Measurements from ENCODE around the gene AKAP10.
"Not testable (repeated sequence)": the region's sequence is repeated elsewhere in the genome, so short reads cannot be mapped to it uniquely, and the experiment has no call there.

The AKAP10 gene

GRCh38 chr17:19979917-19980770 lies 2.5 kb upstream of the AKAP10 start:
- H3K36me3 ChIP-seq = peaks cover 8% of the 10 kb centered on the region
- H3K4me3 ChIP-seq (ENCODE audit: low read depth, low read length) = peak overlapping the region; percentile 14
- peaks cover 9% of the 10 kb centered on the region for H3K9me3 ChIP-seq (ENCODE audit: severe bottlenecking)
- peak overlapping the region; percentile 23; the same call in 1 of the 2 replicates for H3K27ac ChIP-seq
- H3K27me3 ChIP-seq (ENCODE audit: insufficient read depth, low read depth, severe bottlenecking) = no peaks in the 10 kb centered on the region
- TF ChIP-seq CTCF (IDR thresholded peaks at IDR 0.05; ENCODE audit: low read depth, low read length) = no peak
- DNase-seq = peak; percentile 78

GRCh38 chr17:19978805-19979211 lies 1.2 kb upstream of the AKAP10 start:
- Histone ChIP-seq H3K9me3 (ENCODE audit: severe bottlenecking) (peaks cover 9% of the 10 kb centered on the region), H3K27me3 (ENCODE audit: insufficient read depth, low read depth, severe bottlenecking) (no peaks in the 10 kb centered on the region), H3K36me3 (peaks cover 19% of the 10 kb centered on the region), H3K27ac (no peak overlapping the region), H3K4me3 (ENCODE audit: low read depth, low read length) (no peak overlapping the region)
- TF ChIP-seq CTCF (IDR thresholded peaks at IDR 0.05; ENCODE audit: low read depth, low read length) = no peak
- DNase-seq = no peak

- Histone ChIP-seq H3K36me3 (peaks cover 23% of the 10 kb centered on the region), H3K4me3 (ENCODE audit: low read depth, low read length) (peak overlapping the region; percentile 87), H3K27me3 (ENCODE audit: insufficient read depth, low read depth, severe bottlenecking) (no peaks in the 10 kb centered on the region), H3K27ac (peak overlapping the region; percentile 91), H3K9me3 (ENCODE audit: severe bottlenecking) (peaks cover 9% of the 10 kb centered on the region)
- TF ChIP-seq CTCF (IDR thresholded peaks at IDR 0.05; ENCODE audit: low read depth, low read length) = no peak
- no peak for DNase-seq
Observed at GRCh38 chr17:19978209-19978802, 678 bp upstream of the AKAP10 start.

GRCh38 chr17:19975601-19976000 lies 2.0 kb downstream of the AKAP10 start:
- no peak for TF ChIP-seq CTCF (IDR thresholded peaks at IDR 0.05; ENCODE audit: low read depth, low read length)
- DNase-seq = no peak
- Histone ChIP-seq H3K9me3 (ENCODE audit: severe bottlenecking) (peaks cover 9% of the 10 kb centered on the region), H3K36me3 (peaks cover 45% of the 10 kb centered on the region), H3K4me3 (ENCODE audit: low read depth, low read length) (no peak overlapping the region), H3K27ac (no peak overlapping the region), H3K27me3 (ENCODE audit: insufficient read depth, low read depth, severe bottlenecking) (no peaks in the 10 kb centered on the region)

- no peak overlapping the region for H3K4me3 ChIP-seq (ENCODE audit: low read depth, low read length)
- H3K36me3 ChIP-seq = peaks cover 68% of the 10 kb centered on the region
- DNase-seq = no peak
- no peak for TF ChIP-seq CTCF (IDR thresholded peaks at IDR 0.05; ENCODE audit: low read depth, low read length)
- H3K27me3 ChIP-seq (ENCODE audit: insufficient read depth, low read depth, severe bottlenecking) = no peaks in the 10 kb centered on the region
- peaks cover 3% of the 10 kb centered on the region for H3K9me3 ChIP-seq (ENCODE audit: severe bottlenecking)
- H3K27ac ChIP-seq = no peak overlapping the region
Observed at GRCh38 chr17:19973156-19973555, 4.5 kb downstream of the AKAP10 start.

GRCh38 chr17:19962954-19963353 lies 14.7 kb downstream of the AKAP10 start:
- not testable (repeated sequence) for H3K9me3 ChIP-seq (ENCODE audit: severe bottlenecking); DNase-seq; H3K27me3 ChIP-seq (ENCODE audit: insufficient read depth, low read depth, severe bottlenecking); H3K4me3 ChIP-seq (ENCODE audit: low read depth, low read length); H3K27ac ChIP-seq
- peaks cover 61% of the 10 kb centered on the region for H3K36me3 ChIP-seq
